Measurements from ENCODE around the gene PEX7. TPM values are rescaled to one million over a fixed set of nuclear protein-coding genes. Genes with fewer than 3 reads are reported as not detected.
"Not testable (repeated sequence)": the region's sequence is repeated elsewhere in the genome, so short reads cannot be mapped to it uniquely, and the experiment has no call there.

Gene PEX7
- total and polyA plus RNA-seq, 12 donors: 4.8 to 43.3 (median 23.8) TPM

DNA sequence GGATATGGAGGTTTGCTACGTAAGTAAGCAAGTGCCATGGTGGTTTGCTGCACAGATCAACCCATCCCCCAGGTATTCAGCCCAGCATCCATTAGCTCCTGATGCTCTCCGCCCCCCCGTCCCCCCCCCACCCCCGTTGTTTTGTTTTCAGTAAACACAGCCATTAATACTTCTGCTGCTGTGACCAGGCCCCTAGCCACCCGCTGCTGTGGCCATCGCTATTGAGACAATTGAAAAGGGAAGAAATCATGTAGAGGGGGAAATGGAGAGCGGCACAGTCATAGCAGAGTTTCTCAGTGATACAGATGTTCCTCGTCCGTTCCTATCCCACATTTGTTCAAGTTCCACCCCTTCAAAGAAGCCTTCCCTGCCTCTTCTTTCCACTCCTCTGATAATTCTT, 124.6 kb downstream of the PEX7 start:
- intact Hi-C loops (cut with DNase I): no loop called here
- no peak overlapping the region for H3K4me3 ChIP-seq
- H3K9me3 ChIP-seq (replicated peaks in 1 of 3): no peaks in the 10 kb centered on the region
- H3K4me1 ChIP-seq (replicated peaks in 1 of 2): no peaks in the 10 kb centered on the region
- TF ChIP-seq, protein P1, sequence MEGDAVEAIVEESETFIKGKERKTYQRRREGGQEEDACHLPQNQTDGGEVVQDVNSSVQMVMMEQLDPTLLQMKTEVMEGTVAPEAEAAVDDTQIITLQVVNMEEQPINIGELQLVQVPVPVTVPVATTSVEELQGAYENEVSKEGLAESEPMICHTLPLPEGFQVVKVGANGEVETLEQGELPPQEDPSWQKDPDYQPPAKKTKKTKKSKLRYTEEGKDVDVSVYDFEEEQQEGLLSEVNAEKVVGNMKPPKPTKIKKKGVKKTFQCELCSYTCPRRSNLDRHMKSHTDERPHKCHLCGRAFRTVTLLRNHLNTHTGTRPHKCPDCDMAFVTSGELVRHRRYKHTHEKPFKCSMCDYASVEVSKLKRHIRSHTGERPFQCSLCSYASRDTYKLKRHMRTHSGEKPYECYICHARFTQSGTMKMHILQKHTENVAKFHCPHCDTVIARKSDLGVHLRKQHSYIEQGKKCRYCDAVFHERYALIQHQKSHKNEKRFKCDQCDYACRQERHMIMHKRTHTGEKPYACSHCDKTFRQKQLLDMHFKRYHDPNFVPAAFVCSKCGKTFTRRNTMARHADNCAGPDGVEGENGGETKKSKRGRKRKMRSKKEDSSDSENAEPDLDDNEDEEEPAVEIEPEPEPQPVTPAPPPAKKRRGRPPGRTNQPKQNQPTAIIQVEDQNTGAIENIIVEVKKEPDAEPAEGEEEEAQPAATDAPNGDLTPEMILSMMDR (IDR thresholded peaks at IDR 0.05): no peak
- no peak for TF ChIP-seq POLR2A (IDR thresholded peaks at IDR 0.05)
- H3K36me3 ChIP-seq (replicated peaks in 1 of 2): no peaks in the 10 kb centered on the region
- peaks cover 8% of the 10 kb centered on the region for H3K27me3 ChIP-seq
- DNase-seq: no peak
- 60 to 81% (median 65%) methylated on average over 8 to 9 of the region's 9 CpGs for WGBS, 4 donors
- H3K27ac ChIP-seq: no peak overlapping the region

DNA sequence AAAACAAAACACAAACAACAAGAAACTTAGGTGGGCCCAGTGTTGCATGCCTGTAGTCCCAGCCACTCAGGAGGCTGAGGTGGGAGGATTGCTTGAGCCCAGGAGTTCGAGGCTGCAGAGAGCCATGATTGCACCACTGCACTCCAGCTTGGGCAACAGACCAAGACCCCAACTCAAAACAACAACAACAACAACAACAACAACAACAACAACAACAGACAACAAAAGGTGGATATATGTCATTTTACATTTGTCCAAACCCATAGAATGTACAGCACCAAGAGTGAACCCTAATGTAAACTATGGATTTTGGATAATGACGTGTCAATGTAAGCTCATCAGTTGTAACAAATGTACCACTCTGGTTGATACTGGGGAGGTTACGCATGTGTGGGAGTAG, 127.6 kb downstream of the PEX7 start:
- intact Hi-C loops (cut with DNase I); H3K36me3 ChIP-seq (replicated peaks in 1 of 2); H3K27me3 ChIP-seq; H3K27ac ChIP-seq; DNase-seq; H3K9me3 ChIP-seq (replicated peaks in 1 of 3); H3K4me1 ChIP-seq (replicated peaks in 1 of 2); H3K4me3 ChIP-seq: not testable (repeated sequence)
- 88 to 98% (median 94%) methylated on average over 3 of the region's 3 CpGs for WGBS, 4 donors

DNA sequence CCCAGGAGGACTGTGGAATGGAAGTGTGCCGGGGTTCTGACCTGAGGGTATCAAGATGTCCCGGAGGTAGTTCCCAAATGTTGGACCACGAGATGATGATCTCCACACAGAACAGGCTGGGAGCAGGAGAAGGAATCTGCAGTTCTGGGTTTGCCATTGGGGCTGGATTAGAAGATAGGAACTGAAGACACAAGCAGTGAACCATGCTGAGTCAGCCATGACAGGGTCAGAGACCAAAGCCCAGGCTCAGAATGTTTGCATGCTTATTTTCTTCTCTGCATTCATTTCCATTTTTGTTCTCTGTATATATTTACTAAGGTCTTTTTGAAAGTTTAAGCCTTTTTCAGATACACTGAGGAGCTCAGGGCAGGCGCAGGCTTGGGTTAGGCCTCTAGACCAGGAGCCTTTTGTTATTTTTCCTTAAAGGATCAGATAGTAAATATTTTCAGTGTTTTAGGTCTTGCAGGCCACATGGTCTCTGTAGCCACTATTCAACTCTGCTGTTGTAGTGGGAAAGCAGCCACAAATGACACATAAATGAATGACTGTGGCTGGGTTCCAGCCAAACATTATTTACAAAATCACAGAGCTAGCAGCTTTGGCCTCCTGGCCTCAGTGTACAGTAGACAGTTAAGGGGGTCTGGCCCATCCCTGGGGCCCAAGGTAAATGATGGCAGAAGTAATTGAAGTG, 128.2 kb downstream of the PEX7 start:
- WGBS, 4 donors: 78 to 90% (median 85%) methylated on average over 4 of the region's 4 CpGs
- Histone ChIP-seq H3K4me1 (replicated peaks in 1 of 2) (no peaks in the 10 kb centered on the region), H3K27me3 (peaks cover 3% of the 10 kb centered on the region), H3K36me3 (replicated peaks in 1 of 2) (no peaks in the 10 kb centered on the region), H3K4me3 (no peak overlapping the region), H3K9me3 (replicated peaks in 1 of 3) (no peaks in the 10 kb centered on the region), H3K27ac (no peak overlapping the region)
- intact Hi-C loops (cut with DNase I): no loop called here
- TF ChIP-seq, protein P1 (IDR thresholded peaks at IDR 0.05): no peak
- TF ChIP-seq POLR2A (IDR thresholded peaks at IDR 0.05): no peak
- no peak for DNase-seq

DNA sequence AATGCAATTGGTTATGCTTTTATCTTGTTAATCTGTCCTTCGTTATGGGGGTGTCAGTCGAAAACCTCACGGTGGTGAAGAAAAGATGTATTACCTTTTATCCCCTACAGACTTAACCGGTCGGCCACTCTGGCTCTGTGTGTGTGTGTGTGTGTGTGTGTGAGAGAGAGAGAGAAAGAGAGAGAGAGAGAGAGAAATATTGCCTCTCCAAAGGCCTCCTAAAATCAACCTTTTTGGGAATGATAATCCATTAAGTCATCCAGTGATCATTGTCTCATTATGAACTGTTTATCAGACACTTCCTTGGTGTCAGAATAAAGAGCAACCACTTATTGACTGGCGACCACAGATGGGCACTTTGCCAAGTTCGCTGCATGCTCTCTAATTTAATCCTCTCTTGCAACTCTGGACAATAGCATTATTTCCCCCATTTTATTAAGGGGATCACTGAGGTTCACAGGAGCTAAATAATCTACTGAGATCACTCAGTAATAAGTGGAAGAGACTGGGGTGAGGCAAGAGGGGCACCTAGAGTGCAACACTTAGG, 130.4 kb downstream of the PEX7 start:
- H3K9me3 ChIP-seq (replicated peaks in 1 of 3): no peaks in the 10 kb centered on the region
- WGBS, 4 donors: 53 to 79% (median 60%) methylated on average over 7 of the region's 7 CpGs
- H3K36me3 ChIP-seq (replicated peaks in 1 of 2): no peaks in the 10 kb centered on the region
- TF ChIP-seq POLR2A (IDR thresholded peaks at IDR 0.05): no peak
- TF ChIP-seq, protein P1 (IDR thresholded peaks at IDR 0.05): no peak
- no peaks in the 10 kb centered on the region for H3K4me1 ChIP-seq (replicated peaks in 1 of 2)
- H3K4me3 ChIP-seq: no peak overlapping the region
- no peak overlapping the region for H3K27ac ChIP-seq
- DNase-seq: no peak
- peaks cover 3% of the 10 kb centered on the region for H3K27me3 ChIP-seq
- intact Hi-C loops (cut with DNase I): no loop called here

DNA sequence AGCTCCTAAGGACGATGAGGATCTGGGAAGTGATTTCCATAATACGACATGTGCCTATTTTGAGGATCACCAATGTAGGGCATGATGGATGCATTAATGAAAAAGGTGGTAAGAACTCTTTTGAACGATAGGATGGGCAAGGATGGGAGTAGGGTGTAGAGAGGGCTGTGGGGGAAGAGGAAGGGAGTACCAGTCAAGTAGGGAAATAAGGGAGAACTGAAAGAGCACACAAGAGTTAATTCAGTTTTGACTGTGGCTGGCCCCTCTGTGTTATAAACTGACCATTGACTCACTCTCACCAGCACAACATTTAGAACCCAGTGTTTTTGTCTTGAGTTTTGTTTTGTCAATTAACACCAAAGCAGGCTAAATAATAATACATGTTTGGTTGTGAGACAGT, 132.7 kb downstream of the PEX7 start:
- Histone ChIP-seq H3K27ac (no peak overlapping the region), H3K36me3 (replicated peaks in 1 of 2) (no peaks in the 10 kb centered on the region), H3K4me3 (no peak overlapping the region), H3K9me3 (replicated peaks in 1 of 3) (no peaks in the 10 kb centered on the region), H3K27me3 (peaks cover 3% of the 10 kb centered on the region), H3K4me1 (replicated peaks in 1 of 2) (no peaks in the 10 kb centered on the region)
- 79 to 90% (median 87%) methylated on average over 3 of the region's 3 CpGs for whole genome bisulfite sequencing, 4 donors
- no peak for TF ChIP-seq POLR2A (IDR thresholded peaks at IDR 0.05)
- TF ChIP-seq, protein P1 (IDR thresholded peaks at IDR 0.05): no peak
- intact Hi-C loops (cut with DNase I): no loop called here
- DNase-seq: no peak

All from adrenal gland (tissue), 12 donors.